ENCODE data around the gene RHOB. TPM values are rescaled to one million over a fixed set of nuclear protein-coding genes. Genes with fewer than 3 reads are reported as not detected.

Gene RHOB
- total RNA-seq, 2 experiments from 2014 or later = 14.2 to 15.4 TPM

GRCh38 chr2:20427931-20428526, 18.8 kb upstream of the RHOB start:
- Mint-ChIP-seq H3K36me3 (ENCODE audit: low read depth) (no peaks in the 10 kb centered on the region), H3K4me3 (no peak overlapping the region), H3K4me1 (ENCODE audit: low read depth) (peaks cover 22% of the 10 kb centered on the region), H3K9me3 (no peaks in the 10 kb centered on the region), H3K27me3 (peaks cover 3% of the 10 kb centered on the region), H3K27ac (no peak overlapping the region)
- intact Hi-C loops (cut with micrococcal nuclease) = no loop called here
- ChIA-PET CTCF (interaction anchor here (1.1 to 2.4 kb wide), 5 partner anchors 14 to 214 kb away, joined by 3 to 9 read pairs (median 4); no protein-coding TSS in a partner anchor), POLR2A (no interaction called here)
- ATAC-seq (no peak), DNase-seq (no peak)
- no peak for TF ChIP-seq CTCF (IDR thresholded peaks at IDR 0.05)

- peaks cover 6% of the 10 kb centered on the region for H3K27me3 Mint-ChIP-seq
- H3K9me3 Mint-ChIP-seq = no peaks in the 10 kb centered on the region
- DNase-seq (no peak), ATAC-seq (no peak)
- no peak overlapping the region for H3K4me3 Mint-ChIP-seq
- intact Hi-C loops (cut with micrococcal nuclease) = no loop called here
- ChIA-PET POLR2A (no interaction called here), CTCF (interaction anchor here (1.1 to 2.4 kb wide), 3 partner anchors 15 to 213 kb away, joined by 3 to 9 read pairs (median 4); no protein-coding TSS in a partner anchor)
- H3K27ac Mint-ChIP-seq = no peak overlapping the region
- no peaks in the 10 kb centered on the region for H3K36me3 Mint-ChIP-seq (ENCODE audit: low read depth)
- no peak for TF ChIP-seq CTCF (IDR thresholded peaks at IDR 0.05)
- peaks cover 22% of the 10 kb centered on the region for H3K4me1 Mint-ChIP-seq (ENCODE audit: low read depth)
These were observed 18.0 kb upstream of the RHOB start for GRCh38 chr2:20428717-20429490.

DNA sequence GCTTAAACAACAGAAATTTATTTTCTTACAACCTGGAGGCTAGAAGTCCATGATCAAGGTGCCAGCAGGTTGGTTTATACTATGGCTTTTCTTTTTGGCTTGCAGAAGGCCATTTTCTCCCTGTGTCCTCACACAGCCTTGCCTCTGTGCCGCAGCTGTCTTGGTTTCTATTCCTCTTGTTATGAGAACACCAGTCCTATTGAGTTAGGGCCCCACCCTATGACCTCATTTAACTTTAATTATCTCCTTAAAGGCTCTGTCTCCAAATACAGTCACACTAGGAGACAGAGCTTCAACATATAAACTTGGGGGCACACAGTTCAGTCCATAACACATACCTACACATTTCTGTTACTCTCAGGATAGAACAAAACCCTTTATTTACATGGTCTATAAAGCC, 17.3 kb upstream of the RHOB start:
- no peak for DNase-seq
- POLR2A ChIA-PET = no interaction called here
- intact Hi-C loops (cut with micrococcal nuclease) = no loop called here
- TF ChIP-seq CTCF (IDR thresholded peaks at IDR 0.05) = no peak
- no peak for ATAC-seq
- Mint-ChIP-seq H3K9me3 (no peaks in the 10 kb centered on the region), H3K27ac (no peak overlapping the region), H3K36me3 (ENCODE audit: low read depth) (no peaks in the 10 kb centered on the region), H3K4me3 (no peak overlapping the region), H3K27me3 (peaks cover 6% of the 10 kb centered on the region), H3K4me1 (ENCODE audit: low read depth) (peaks cover 20% of the 10 kb centered on the region)
- CTCF ChIA-PET = interaction anchor here (2.4 to 3.9 kb wide), 2 partner anchors 19 to 212 kb away, joined by 9 to 18 read pairs; no protein-coding TSS in a partner anchor

DNA sequence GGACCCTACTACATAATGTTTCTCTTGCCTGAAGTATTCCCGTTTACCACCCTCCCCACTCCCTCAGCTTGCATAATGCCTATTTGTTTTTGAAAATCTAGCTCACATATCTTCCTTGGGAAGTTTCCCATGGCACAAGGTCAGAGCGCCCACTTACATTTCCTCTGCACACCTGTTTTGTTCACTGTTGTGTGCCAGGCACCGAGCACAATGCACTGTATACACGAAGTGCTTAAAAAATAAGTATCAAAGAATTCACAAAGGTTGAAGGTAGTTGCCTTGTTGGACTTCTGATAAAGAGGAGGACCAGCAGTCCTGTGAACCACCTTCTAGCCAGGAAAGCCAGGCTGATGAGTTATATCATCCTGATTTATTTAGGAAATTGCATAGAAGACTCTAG, 16.8 kb upstream of the RHOB start:
- intact Hi-C loops (cut with micrococcal nuclease) = no loop called here
- no peaks in the 10 kb centered on the region for H3K9me3 Mint-ChIP-seq
- TF ChIP-seq CTCF (IDR thresholded peaks at IDR 0.05) = no peak
- H3K4me1 Mint-ChIP-seq (ENCODE audit: low read depth) = peaks cover 15% of the 10 kb centered on the region
- ATAC-seq (no peak), DNase-seq (no peak)
- POLR2A ChIA-PET = no interaction called here
- H3K36me3 Mint-ChIP-seq (ENCODE audit: low read depth) = no peaks in the 10 kb centered on the region
- CTCF ChIA-PET = interaction anchor here (2.4 to 3.9 kb wide), 2 partner anchors 19 to 212 kb away, joined by 9 to 18 read pairs; no protein-coding TSS in a partner anchor
- H3K27ac Mint-ChIP-seq = no peak overlapping the region
- no peak overlapping the region for H3K4me3 Mint-ChIP-seq
- H3K27me3 Mint-ChIP-seq = peaks cover 6% of the 10 kb centered on the region

Data from activated CD8-positive, alpha-beta T cell treated with anti-CD3 and anti-CD28 coated beads for 36 hours (primary cell).